Kidney (tissue), 14 donors: Measurements from ENCODE around the gene SP3. TPM values are rescaled to one million over a fixed set of nuclear protein-coding genes. Genes with fewer than 3 reads are reported as not detected.
A peak's percentile ranks its signal among the peaks of the same experiment; 100 is the strongest.

Experiments used
- DNase-seq, 5 donors: peaks; one replicate each; pipeline ENCODE4 v3.0.0-alpha.2; 2013 to 2020
- FAIRE-seq: peaks from 2 replicates; lab custom pipeline; 2012; peaks lifted over from hg19 to GRCh38; lab: Jason Lieb, UNC
- H3K27ac ChIP-seq, 2 donors: one replicate each; pipeline ENCODE4 v1.7.0; 2013; ENCODE audit warnings: low read depth in 2 of 2, low read length in 2 of 2, inconsistent platforms in 1 of 2
- H3K27me3 ChIP-seq: one replicate; pipeline ENCODE4 v1.7.1; 2013; ENCODE audit warnings: low read length, inconsistent platforms; ENCODE audit not compliant: control insufficient read depth, insufficient read depth
- H3K36me3 ChIP-seq, 3 donors: one replicate each; pipeline versions ENCODE4 v1.7.0 to v1.7.1; 2013; ENCODE audit warnings: low read length in 3 of 3, control low read depth in 1 of 3, inconsistent platforms in 1 of 3; ENCODE audit not compliant: insufficient read depth in 3 of 3, control insufficient read depth in 2 of 3
- H3K4me1 ChIP-seq, 3 donors: one replicate each; pipeline versions ENCODE4 v1.7.0 to v1.7.1; 2013; ENCODE audit warnings: low read length in 3 of 3, inconsistent platforms in 1 of 3, low read depth in 1 of 3; ENCODE audit not compliant: control insufficient read depth in 2 of 3, insufficient read depth in 2 of 3
- H3K4me3 ChIP-seq, 3 donors: one replicate each; pipeline versions ENCODE4 v1.7.0 to v1.8.1; 2013; ENCODE audit warnings: low read length in 3 of 3, control low read depth in 1 of 3, inconsistent platforms in 1 of 3
- H3K9ac ChIP-seq, 3 donors: one replicate each; pipeline versions ENCODE4 v1.7.0 to v1.7.1; 2013; ENCODE audit warnings: low read length in 3 of 3, control low read depth in 1 of 3, inconsistent platforms in 1 of 3
- H3K9me3 ChIP-seq, 3 donors: one replicate each; pipeline versions ENCODE4 v1.7.0 to v1.7.1; 2013; ENCODE audit warnings: low read length in 3 of 3, control low read depth in 1 of 3, inconsistent platforms in 1 of 3; ENCODE audit not compliant: control insufficient read depth in 2 of 3, insufficient read depth in 1 of 3
- intact Hi-C: fragments of 100-400 bp; cut with DNase I; formaldehyde crosslinking; loops from one replicate; pipeline ENCODE4 v1.11.1; 2022
- polyA plus RNA-seq: library from polyadenylated mRNA; stranded (reverse); fragments of 350-450 nt; fragmentation: Illumina TruSeq; extraction: RNeasy Lipid Tissue Mini Kit (QIAGEN cat#74804); gene quantifications from one replicate; pipeline ENCODE4 v1.2.3, GENCODE V29; 2014; ENCODE audit warnings: low read depth, low replicate concordance; ENCODE audit not compliant: insufficient read depth
- total RNA-seq: library from RNA; stranded (reverse); fragmentation: NEBNext Ultra II Directional; extraction: Animal tissue kit (Norgen Biotek cat#: 25700); gene quantifications from one replicate; pipeline ENCODE4 v1.2.1, GENCODE V29; 2021
- TF ChIP-seq, protein P1 (sequence below): IDR thresholded peaks from 3 replicates; pipeline ENCODE4 v1.5.1; 2012; ENCODE audit warnings: mild to moderate bottlenecking, moderate library complexity, borderline replicate concordance; ENCODE audit not compliant: insufficient read depth; ENCODE audit errors: extremely low read depth
- donor health status: control.
- donor health status: control.
- donor health status: control.
- donor health status: control.
- donor health status: control.
- donor health status: DM: yes; HTN: yes; CAD: no.
- donor health status: Normal renal cell carcinoma (clear cell type).

The SP3 gene
- total and polyA plus RNA-seq, 2 donors from 2014 or later = 14.5 to 86.2 TPM

DNA sequence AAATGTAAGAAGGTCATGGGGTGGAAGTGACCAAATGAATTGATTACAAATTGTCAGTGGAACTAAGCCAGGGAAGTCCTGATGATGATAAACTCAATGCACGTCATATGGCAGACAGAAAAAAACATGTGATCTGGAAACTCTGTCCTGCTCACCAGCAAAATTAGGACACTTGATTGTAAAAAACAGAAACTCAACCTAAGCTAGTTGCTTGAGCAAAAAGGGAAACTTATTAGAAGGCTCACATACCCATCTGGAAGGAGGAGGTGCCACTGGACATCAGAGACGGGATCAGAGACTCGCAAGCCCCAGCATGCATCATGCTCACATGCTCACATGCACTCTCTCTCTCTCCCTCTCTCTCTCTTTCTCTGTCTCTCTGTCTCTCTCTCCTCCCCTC, 96.8 kb downstream of the SP3 start:
- FAIRE-seq (no peak), DNase-seq (no peak)
- intact Hi-C loops = no loop called here
- Histone ChIP-seq H3K4me1 (no peaks in the 10 kb centered on the region), H3K9me3 (no peaks in the 10 kb centered on the region), H3K36me3 (no peaks in the 10 kb centered on the region), H3K4me3 (no peak overlapping the region), H3K27ac (no peak overlapping the region), H3K27me3 (no peaks in the 10 kb centered on the region), H3K9ac (no peak overlapping the region)
- TF ChIP-seq, protein P1, sequence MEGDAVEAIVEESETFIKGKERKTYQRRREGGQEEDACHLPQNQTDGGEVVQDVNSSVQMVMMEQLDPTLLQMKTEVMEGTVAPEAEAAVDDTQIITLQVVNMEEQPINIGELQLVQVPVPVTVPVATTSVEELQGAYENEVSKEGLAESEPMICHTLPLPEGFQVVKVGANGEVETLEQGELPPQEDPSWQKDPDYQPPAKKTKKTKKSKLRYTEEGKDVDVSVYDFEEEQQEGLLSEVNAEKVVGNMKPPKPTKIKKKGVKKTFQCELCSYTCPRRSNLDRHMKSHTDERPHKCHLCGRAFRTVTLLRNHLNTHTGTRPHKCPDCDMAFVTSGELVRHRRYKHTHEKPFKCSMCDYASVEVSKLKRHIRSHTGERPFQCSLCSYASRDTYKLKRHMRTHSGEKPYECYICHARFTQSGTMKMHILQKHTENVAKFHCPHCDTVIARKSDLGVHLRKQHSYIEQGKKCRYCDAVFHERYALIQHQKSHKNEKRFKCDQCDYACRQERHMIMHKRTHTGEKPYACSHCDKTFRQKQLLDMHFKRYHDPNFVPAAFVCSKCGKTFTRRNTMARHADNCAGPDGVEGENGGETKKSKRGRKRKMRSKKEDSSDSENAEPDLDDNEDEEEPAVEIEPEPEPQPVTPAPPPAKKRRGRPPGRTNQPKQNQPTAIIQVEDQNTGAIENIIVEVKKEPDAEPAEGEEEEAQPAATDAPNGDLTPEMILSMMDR = no peak

DNA sequence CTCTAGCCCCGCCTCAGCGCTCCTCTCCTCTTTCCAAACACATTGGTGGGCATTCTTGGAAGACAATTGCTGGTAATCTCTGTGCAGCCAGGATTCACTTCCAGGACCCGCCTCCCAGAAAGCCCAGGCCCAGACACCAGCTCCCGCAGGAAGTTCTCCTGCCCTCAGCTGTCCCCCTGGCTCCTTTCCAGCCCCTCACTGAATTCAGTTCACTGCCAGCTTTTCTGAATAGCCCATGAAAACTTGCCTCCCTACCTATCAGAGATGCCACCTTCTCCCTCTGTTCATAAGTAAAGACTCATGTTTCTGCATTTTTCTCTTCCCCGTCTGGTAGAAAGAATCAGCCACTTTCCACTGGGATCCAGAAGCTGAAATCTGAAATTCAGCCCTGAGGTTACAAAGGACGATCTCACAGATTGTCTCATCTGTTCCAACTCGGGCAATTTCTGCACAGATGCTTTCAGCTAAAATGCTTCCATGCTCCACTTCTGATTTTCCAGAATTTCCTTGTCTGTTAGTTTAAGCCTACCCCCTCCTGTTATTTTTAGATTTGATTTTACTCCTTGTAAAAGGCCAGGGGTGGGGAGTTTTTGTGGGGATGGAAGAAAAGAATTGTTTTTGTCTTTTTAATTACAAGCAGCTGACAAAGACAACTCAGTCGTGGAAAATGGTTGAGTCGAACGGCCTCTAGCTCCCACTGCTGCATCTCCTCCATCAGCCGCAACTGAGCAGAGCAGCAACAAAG, 98.1 kb downstream of the SP3 start:
- H3K9ac ChIP-seq = no peak overlapping the region
- H3K9me3 ChIP-seq = no peaks in the 10 kb centered on the region
- intact Hi-C loops = no loop called here
- TF ChIP-seq, protein P1 = no peak
- no peak overlapping the region for H3K27ac ChIP-seq
- no peaks in the 10 kb centered on the region for H3K27me3 ChIP-seq
- no peaks in the 10 kb centered on the region for H3K36me3 ChIP-seq
- FAIRE-seq (no peak), DNase-seq (peak in 1 of 5 donors; percentile 24)
- H3K4me1 ChIP-seq = no peaks in the 10 kb centered on the region
- no peak overlapping the region for H3K4me3 ChIP-seq

DNA sequence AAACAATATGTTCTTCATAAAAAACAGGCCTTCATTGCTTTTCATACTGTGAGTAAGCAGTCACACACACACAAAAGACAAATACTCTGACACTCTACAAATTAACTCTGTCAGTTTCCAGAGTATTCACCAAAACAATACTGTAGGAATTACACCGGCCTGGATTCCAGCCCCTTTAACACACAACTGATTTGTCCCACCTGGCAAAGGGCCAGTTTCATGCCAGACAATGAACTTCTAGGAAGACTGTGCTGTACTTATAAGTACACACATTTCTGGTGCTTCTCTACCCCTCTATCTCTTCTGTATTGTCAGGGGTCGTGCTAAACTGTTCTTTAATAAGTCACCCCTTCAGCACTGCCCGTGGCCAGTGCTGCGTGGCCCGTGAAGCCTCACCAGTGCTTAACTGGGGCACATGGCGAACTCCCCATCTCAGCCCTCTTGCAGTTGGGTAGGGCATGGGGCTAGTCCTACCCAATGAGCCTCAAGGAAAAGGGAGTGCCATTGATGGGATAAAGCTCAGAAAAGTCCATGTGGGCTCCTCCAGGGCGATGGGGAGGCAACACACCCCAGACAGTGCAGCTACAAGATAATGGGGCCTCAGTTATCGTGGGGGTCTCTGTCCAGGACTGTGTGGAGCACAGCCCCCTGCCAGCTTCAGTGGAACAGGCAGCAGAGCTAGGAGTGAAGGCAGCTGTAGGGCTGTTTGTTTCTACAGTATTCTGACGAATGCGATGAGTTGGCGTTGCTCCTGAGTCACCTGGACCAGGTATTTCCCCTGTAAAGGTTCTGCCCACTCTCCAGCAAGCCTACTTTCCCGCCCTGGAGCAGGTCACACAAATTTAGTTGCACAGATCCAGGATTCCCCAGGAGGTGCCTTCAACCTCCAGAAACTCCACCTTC, 99.0 kb downstream of the SP3 start:
- H3K36me3 ChIP-seq = no peaks in the 10 kb centered on the region
- TF ChIP-seq, protein P1 = no peak
- no peak for DNase-seq
- H3K4me1 ChIP-seq = no peaks in the 10 kb centered on the region
- no peaks in the 10 kb centered on the region for H3K27me3 ChIP-seq
- no peak overlapping the region for H3K4me3 ChIP-seq
- no peak for FAIRE-seq
- no peak overlapping the region for H3K9ac ChIP-seq
- no peak overlapping the region for H3K27ac ChIP-seq
- intact Hi-C loops = no loop called here
- no peaks in the 10 kb centered on the region for H3K9me3 ChIP-seq
